ENCODE data around the gene ZFYVE28. TPM values are rescaled to one million over a fixed set of nuclear protein-coding genes. Genes with fewer than 3 reads are reported as not detected.

The ZFYVE28 gene
- polyA plus RNA-seq, 1 of the 3 experiments (the other 2 are of a cell fraction) = 3.2 TPM

- Histone ChIP-seq H3K27me3 (ENCODE audit: insufficient read depth) (no peaks in the 10 kb centered on the region), H3K9ac (no peak overlapping the region), H3K36me3 (replicated peaks in 1 of 2; ENCODE audit: control insufficient read depth in 1 of 2, insufficient read depth in 2 of 2, low read length in 1 of 2) (no peaks in the 10 kb centered on the region), H3K4me1 (ENCODE audit: control insufficient read depth in 1 of 2, insufficient read depth in 2 of 2, low read depth in 1 of 2, low read length in 1 of 2) (peaks cover 0 to 14% of the 10 kb centered on the region in 2 experiments; a peak in 1 of 4 replicates), H4K20me1 (ENCODE audit: insufficient read depth) (no peaks in the 10 kb centered on the region), H3K9me3 (no peaks in the 10 kb centered on the region), H3K9me2 (no peaks in the 10 kb centered on the region), H3K27ac (ENCODE audit: low read depth in 2 of 2, low read length in 1 of 2) (no peak overlapping the region), H3K4me3 (ENCODE audit: low read depth in 2 of 2, low read length in 1 of 2) (no peak overlapping the region), H3K4me2 (no peak overlapping the region), H3K79me2 (ENCODE audit: insufficient read depth) (peaks cover 4% of the 10 kb centered on the region; the same call in 1 of the 2 replicates), H2AFZ (ENCODE audit: low read depth) (no peak overlapping the region), H3F3A (replicated peaks; ENCODE audit: insufficient read depth) (peaks cover 4% of the 10 kb centered on the region)
- DNase-seq = no peak
- ChIA-PET POLR2A (interaction anchor here (1.3 kb wide), 1 partner anchor 10 kb away, joined by 3 read pairs; no protein-coding TSS in a partner anchor), CTCF (interaction anchor here (1.0 to 2.0 kb wide), 5 partner anchors 40 to 241 kb away, joined by 3 to 8 read pairs (median 6); no protein-coding TSS in a partner anchor)
- 85% methylated on average over 13 of the region's 15 CpGs for WGBS (ENCODE audit: low lambda C conversion rate)
- TF ChIP-seq FOXJ3 (CRISPR knock-in tag; IDR thresholded peaks at IDR 0.05) = no peak
- no peak for TF ChIP-seq NFIC (IDR thresholded peaks at IDR 0.05; ENCODE audit: borderline replicate concordance)
- no peak for TF ChIP-seq JUND (IDR thresholded peaks at IDR 0.05)
- no peak for TF ChIP-seq CHD2 (IDR thresholded peaks at IDR 0.05; ENCODE audit: low read length, partially characterized antibody)
- no peak for TF ChIP-seq ELF1 (IDR thresholded peaks at IDR 0.05)
- no peak for TF ChIP-seq YY1 (IDR thresholded peaks at IDR 0.05; ENCODE audit: low read depth)
- TF ChIP-seq ZBTB33 (IDR thresholded peaks at IDR 0.05; ENCODE audit: borderline replicate concordance, low read depth) = no peak
- TF ChIP-seq TCF12 (IDR thresholded peaks at IDR 0.05) = no peak
- TF ChIP-seq SMC3 (IDR thresholded peaks at IDR 0.05; ENCODE audit: low read depth, low read length) = no peak
- no peak for TF ChIP-seq FOSL2 (IDR thresholded peaks at IDR 0.05; ENCODE audit: borderline replicate concordance, low read depth)
- no peak for TF ChIP-seq MEF2A (IDR thresholded peaks at IDR 0.05; ENCODE audit: borderline replicate concordance, low read depth)
- TF ChIP-seq GATA2 (CRISPR knock-in tag; IDR thresholded peaks at IDR 0.05) = no peak
- TF ChIP-seq FOXM1 (IDR thresholded peaks at IDR 0.05; ENCODE audit: low read depth) = no peak
- TF ChIP-seq SIN3A (IDR thresholded peaks at IDR 0.05; ENCODE audit: borderline replicate concordance, low read depth, low read length) = no peak
These were observed 43.0 kb upstream of the ZFYVE28 start for GRCh38 chr4:2461246-2461960.

DNA sequence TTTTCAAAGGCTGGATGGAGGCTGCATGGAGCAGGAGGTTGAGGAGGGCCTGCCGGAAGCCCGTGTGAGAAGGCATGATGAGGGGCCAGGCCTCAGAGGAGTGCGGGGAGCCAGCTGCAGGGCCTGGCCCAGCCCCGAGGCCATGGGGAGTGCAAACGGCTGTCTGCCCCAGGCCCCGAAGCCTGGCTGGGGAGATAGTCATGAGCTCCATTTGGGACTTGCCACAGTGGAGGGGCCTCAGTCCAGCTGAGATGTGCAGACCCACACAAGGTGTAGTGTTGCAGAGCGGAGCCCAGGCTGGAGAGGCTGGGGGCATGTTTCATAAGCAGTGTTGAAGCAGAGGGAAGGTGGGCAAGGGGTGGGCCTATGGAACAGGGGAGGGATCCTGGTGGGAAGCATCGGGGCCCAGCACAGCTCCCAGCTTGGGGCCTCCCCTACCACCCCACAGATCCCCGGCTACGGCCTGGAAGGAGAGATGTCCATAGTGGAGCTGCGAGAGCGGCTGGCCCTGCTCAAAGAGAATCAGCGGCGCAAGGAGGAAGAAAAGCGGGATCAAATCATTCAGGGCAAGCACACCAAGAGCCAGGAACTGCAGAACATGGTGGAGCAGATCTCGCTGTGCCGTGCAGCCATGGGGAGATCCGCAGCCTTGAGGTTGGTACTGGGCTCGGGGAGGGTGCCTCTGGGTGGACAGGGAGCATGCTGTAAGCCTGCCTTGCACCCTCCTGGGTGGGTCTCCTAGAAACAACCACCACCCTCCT is 41.3 kb upstream of the ZFYVE28 start:
- H3K4me2 ChIP-seq = no peak overlapping the region
- POLR2A ChIA-PET = interaction anchor here (1.3 kb wide), 1 partner anchor 8 kb away, joined by 3 read pairs; no protein-coding TSS in a partner anchor
- no peak overlapping the region for H3K9ac ChIP-seq
- CTCF ChIA-PET = interaction anchor here (0.6 to 1.2 kb wide), 3 partner anchors 15 to 1082 kb away, joined by 3 read pairs; no protein-coding TSS in a partner anchor
- H3K36me3 ChIP-seq (replicated peaks in 1 of 2; ENCODE audit: control insufficient read depth in 1 of 2, insufficient read depth in 2 of 2, low read length in 1 of 2) = no peaks in the 10 kb centered on the region
- H3K27me3 ChIP-seq (ENCODE audit: insufficient read depth) = no peaks in the 10 kb centered on the region
- no peaks in the 10 kb centered on the region for H3K9me3 ChIP-seq
- no peak overlapping the region for H3K27ac ChIP-seq (ENCODE audit: low read depth in 2 of 2, low read length in 1 of 2)
- H3F3A ChIP-seq (replicated peaks; ENCODE audit: insufficient read depth) = peaks cover 4% of the 10 kb centered on the region
- 97% methylated on average over 13 of the region's 19 CpGs for WGBS (ENCODE audit: low lambda C conversion rate)
- H2AFZ ChIP-seq (ENCODE audit: low read depth) = no peak overlapping the region
- no peaks in the 10 kb centered on the region for H3K79me2 ChIP-seq (ENCODE audit: insufficient read depth)
- H3K4me3 ChIP-seq (ENCODE audit: low read depth in 2 of 2, low read length in 1 of 2) = no peak overlapping the region
- peaks cover 0 to 14% of the 10 kb centered on the region in 2 experiments; a peak in 1 of 4 replicates for H3K4me1 ChIP-seq (ENCODE audit: control insufficient read depth in 1 of 2, insufficient read depth in 2 of 2, low read depth in 1 of 2, low read length in 1 of 2)
- no peaks in the 10 kb centered on the region for H4K20me1 ChIP-seq (ENCODE audit: insufficient read depth)
- no peak for DNase-seq
- no peaks in the 10 kb centered on the region for H3K9me2 ChIP-seq
- TF ChIP-seq REST (IDR thresholded peaks at IDR 0.05; ENCODE audit: low read depth, low read length) (no peak), TCF12 (IDR thresholded peaks at IDR 0.05) (no peak), RFX5 (IDR thresholded peaks at IDR 0.05; ENCODE audit: low read length) (no peak), MEF2A (IDR thresholded peaks at IDR 0.05; ENCODE audit: borderline replicate concordance, low read depth) (no peak), MAX (IDR thresholded peaks at IDR 0.05; ENCODE audit: low read depth) (no peak), RXRA (IDR thresholded peaks at IDR 0.05; ENCODE audit: borderline replicate concordance, low read depth) (no peak), NRF1 (IDR thresholded peaks at IDR 0.05; ENCODE audit: low read depth, low read length) (no peak), RAD21 (IDR thresholded peaks at IDR 0.05; ENCODE audit: low read length) (no peak), GATA2 (CRISPR knock-in tag; IDR thresholded peaks at IDR 0.05) (no peak), EZH2phosphoT487 (IDR thresholded peaks at IDR 0.05; ENCODE audit: borderline replicate concordance, low read depth) (no peak), MXI1 (IDR thresholded peaks at IDR 0.05; ENCODE audit: low read depth, low read length) (no peak)

All from SK-N-SH (cell line).